ENCODE measurements around the gene EFCAB7.

Gene EFCAB7, protein sequence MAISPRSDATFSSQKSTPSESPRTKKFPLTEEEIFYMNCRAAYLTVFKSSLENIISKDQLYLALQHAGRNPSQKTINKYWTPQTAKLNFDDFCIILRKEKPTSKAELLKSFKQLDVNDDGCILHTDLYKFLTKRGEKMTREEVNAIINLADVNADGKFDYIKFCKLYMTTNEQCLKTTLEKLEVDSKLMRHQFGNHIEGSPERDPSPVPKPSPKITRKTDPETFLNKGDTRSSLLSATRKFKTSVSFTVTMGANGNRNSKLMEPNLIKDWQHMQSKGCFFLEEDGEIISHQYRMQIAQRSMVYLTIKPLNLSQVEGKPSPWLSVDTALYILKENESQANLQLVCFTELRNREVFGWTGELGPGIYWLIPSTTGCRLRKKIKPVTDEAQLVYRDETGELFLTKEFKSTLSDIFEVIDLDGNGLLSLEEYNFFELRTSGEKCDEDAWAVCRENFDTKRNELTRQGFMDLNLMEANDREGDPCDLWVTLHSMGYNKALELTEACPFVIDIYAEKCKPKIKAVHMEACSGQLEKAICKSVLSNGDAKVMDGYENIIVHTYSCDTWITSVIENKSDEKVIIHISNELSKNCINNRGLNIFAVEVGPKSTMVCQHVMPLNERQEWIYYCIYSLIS

DNA sequence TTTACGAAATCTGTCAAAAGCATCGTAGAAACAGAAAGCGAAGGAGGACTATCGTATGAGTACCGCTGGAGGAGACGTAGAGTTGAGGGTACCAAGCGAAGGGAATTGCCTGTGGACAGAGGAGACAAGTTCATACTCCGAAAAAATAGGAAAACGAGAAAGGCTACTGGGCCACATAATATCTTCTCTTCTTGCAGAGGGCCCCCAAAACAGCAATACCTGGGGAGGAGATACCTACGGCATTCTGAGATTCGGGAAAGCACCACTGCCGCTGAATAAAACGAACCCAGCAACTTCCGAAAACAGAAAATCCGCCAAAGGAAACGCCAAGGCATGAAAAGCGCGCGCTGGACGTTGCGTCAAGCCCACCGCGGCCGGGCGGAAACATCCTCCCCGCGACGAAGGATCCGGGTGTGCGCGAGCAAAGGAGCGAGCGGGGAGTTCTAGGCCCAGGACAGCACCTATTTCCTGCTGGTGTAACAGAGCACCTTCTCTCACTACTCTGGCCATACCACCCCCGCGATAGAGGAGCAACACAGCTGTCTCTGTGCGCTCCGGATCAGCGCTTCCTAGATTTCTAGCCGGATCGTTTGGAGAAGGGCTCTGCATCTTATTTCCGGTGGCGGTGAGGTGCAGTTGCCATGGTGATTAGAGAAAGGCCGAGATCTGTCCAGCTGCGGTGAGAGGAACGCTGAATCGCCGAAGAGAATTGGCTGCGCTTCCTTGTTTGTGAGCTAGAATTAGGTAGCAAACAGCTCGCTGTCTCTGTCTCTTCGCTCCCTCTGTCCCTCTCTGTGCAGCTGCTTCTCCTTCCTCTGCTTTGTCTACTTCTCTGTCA, at the start of gene EFCAB7, which contains the start of gene ITGB3BP:
EFCAB7 (plus strand) TSS at position 635 of the 838 bp plus-strand sequence. CDS start 2,048 bp downstream, outside the sequence.
ITGB3BP (minus strand) TSS at position 335 of the 838 bp plus-strand sequence; CDS start at position 243, 92 bp downstream.
- peak; percentile 91 for DNase-seq

DNA sequence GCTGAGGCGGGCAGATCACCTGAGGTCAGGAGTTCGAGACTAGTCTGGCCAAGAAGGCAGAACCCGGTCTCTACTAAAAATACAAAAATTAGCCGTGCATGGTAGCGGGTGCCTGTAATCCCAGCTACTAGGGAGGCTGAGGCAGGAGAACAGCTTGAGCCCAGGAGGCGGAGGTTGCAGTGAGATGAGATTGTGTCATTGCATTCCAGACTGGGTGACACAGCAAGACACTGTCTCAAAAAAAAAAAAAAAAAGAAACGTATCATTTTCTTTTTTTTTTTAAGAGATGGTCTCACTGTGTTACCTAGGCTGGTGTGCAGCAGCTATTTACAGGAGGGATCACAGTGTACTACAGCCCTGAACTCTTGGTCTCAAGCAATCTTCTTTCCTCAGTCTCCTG, 47.6 kb upstream of the EFCAB7 start:
- DNase-seq, result no peak

DNA sequence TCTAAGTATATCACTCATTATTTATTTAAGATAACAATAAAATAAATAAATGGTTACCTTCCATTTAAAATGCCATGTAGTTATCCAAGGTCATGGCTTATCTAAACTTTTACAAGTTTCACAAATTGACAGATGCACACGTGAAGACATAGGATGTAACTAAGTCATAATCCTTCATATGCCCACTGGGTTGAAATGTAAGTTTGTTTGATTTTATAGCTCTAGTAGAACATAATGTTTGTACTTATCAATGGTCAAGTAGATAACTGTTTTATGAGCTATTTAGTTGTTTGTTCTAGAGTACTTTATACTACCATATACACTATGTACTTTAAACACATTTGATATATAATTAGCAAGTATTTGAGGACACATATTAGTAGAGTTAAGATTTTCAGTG, 43.3 kb upstream of the EFCAB7 start:
- no peak for DNase-seq

DNA sequence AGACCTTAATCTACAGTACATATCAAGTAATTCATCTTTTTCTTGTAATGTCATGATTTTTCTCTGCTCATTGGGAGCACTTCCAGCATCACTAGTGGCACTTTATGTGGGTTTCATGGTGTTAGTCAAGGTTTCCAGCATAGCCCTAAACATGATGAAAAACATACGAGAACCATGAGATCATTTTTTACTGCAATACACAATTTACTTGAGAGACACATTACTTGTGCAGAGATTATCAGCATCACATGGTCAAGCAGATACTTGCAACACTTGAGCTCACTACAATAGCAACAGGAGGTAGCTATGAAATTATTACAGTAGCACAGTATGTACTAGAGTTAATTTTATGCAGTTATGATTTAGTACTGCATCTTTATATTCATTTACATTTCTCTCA, 36.7 kb upstream of the EFCAB7 start:
- DNase-seq, result no peak

DNA sequence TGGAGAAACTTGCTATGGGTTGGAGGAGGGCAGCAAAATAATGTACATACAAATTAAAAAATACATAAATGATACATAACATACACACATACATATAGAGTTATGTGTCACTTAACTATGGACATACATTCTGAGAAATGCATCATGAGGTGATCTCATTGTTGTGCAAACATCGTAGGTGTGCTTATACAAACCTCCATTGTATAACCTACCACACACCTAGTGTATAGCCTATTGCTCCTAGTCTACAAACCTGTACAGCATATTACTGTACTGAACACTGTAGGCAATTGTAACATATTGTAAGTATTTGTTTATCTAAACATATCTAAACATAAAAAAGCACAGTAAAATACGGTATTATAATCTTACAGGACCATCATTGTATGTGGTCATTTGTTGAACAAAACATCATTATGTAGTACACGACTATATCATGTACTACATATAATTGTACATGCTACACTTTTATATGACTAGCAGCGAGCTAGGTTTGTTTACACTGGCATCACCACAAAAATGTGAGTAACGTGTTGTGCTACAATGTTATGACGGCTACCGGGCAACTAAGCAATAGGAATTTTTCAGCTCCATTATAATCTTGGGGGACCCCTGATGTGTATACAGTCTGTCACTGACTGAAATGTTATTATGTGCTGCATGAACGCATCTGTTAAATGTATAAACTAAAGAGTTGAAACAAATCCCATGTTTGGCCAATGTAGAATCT, 35.8 kb upstream of the EFCAB7 start:
- DNase-seq, result no peak

DNA sequence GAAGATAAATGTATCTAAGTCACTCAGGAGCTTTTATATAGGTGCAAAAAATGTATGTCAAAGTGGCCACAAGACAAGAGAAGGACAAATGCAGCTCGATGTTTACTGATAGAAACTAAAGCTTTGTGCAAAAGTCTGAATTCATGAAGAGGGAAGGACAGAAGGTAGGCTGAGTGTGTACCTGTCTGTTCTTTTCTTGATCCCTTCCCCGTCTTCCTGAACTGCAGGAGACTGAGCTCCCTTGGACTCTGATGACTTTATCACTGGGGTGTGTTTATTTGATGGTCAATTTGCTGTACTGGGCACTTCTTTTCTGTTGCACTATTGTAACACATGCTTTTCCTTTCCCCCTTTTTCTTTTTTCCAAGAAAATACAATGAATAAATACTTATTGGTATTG, 25.7 kb upstream of the EFCAB7 start:
- DNase-seq, result no peak

DNA sequence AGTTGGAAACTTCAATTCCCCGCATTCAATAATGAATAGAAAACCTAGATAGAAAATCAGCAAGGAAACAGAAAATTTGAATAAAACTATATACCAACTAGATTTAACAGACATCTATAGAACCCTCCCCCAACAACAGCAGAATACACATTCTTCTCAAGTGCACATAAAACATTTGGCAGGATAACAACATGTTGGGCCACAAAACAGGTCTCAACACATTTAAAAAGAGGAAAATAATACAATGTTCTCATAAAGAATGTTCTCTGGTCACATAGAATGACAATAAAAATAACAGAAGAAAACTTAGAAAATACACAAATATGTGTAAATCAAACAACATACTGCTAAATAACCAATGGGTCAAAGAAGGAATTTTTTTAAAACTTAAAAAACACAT, 25.2 kb upstream of the EFCAB7 start:
- no peak for DNase-seq

DNA sequence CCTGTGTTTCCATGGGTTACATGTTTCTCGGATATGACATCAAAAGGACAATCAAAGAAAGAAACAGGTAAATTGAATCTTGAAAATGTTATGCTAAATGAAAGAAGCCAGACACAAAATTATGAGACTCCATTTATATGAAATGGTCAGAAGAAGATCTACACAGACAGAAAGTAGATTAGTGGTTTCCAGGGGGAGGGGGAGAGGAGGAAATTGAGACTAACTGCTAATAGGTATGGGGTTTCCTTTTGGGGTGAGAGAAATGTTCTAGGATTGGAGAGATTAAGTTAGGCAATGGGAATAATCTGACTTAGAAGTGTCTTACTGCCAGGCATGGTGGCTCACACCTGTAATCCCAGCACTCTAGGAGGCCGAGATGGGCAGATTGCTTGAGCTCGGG, 22.1 kb upstream of the EFCAB7 start:
- no peak for DNase-seq

DNA sequence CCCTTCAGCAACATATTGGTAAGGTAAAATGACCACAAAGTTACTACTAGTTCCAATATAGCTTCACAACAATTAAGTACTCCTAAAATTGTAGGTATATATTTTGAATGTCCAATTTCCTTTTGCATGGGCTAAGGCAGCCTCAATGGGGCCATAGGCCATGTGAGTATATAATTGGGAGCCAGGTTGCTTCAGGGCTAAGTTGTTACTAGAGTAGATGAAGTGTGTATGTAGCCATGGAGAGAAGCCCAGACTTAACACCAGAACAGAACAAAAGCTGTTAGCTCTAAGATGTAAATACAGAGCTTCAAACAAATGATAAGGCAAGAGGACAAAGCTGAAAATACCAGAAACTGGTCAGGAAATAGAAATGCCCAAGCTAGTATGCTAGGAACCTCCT, 16.5 kb upstream of the EFCAB7 start:
- DNase-seq, result no peak

DNA sequence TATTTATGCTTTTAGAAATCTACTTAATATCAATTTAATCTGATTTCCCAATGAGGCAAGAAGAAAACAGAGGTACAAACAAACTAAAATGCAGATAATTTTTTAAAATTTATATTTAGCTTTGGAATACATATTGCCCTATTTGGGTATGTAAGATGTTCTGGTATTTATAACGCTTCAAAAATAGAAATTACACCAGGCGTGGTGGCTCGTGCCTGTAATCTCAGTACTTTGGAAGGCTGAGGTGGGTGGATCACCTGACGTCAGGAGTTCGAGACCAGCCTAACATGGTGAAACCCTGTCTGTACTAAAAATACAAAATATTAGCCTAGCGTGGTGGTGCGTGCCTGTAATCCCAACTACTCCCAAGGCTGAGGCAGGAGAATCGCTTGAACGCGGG, 13.6 kb upstream of the EFCAB7 start:
- DNase-seq, result no peak

DNA sequence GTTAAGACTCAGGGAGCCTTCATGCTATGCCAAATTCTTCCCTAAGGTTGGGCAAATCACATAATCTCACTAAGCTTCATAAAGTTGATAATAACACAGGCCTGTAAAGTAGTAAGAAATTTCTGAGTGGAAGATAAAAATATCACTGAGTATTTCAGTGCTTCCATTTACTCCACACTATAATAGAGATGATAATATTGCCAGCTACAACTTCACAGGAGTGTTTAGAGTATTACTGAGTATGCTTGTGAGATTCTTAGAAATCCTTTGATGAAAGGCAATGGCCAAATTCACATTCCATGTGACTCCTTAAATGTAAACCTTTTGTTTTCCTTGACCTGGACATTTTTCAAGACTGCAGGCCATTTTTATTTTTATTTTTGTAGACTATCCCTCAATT, 10.7 kb upstream of the EFCAB7 start:
- no peak for DNase-seq

DNA sequence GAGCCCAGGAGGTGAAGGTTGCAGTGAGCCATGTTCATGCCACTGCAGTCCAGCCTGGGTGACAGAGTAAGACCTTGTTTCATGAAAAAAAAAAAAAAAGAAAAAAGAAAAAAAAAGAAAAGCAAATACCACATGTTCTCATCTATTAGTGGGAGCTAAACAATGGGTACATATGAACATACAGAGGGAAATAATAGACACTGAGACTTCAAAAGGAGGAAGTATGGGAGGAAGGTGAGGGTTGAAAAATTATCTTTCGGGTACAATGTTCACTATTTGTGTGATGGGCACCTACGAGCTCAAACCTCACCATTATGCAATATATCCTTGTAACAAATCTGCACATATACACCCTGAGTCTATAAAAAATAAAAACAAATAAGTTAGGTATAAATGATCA, 6.7 kb upstream of the EFCAB7 start:
- DNase-seq, result no peak

DNA sequence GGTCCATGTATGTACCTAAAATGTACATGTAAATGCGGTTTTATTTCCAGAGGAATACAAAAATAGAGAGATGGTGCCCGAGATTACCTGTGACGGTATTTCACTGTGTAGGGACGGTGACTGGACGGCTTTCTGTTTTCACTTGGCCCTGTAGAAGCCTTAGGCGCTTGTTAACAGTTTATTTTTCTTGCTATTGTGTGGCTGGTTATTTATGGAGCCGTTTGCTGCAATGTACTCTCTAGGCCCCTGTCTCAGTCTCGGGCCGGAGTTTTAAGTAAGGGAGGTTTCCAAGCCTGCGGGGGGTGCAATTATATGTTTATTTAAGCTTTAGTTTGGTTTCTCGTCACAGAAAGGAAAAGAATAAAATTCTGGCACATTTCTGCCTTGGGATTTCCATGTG, 413 bp downstream of the EFCAB7 start:
- DNase-seq, result no peak

DNA sequence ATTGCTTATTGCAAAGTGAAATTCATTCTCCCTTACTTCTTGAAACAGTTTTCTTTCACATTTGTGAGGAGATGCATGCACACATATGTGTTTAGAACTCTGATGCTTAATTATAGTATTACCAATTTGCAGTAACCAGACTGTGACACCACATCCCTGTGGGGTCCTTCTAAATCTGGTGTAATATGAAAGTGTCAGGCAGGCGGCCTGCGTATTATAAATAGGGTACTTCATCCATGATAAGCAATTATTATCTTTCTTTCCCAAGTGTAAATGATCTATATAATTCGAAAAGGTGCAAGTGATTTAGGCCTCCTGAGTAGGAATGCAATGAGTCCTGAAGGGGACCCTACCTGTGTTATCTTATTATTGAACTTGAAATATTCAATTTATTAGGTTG, 876 bp downstream of the EFCAB7 start:
- no peak for DNase-seq

DNA sequence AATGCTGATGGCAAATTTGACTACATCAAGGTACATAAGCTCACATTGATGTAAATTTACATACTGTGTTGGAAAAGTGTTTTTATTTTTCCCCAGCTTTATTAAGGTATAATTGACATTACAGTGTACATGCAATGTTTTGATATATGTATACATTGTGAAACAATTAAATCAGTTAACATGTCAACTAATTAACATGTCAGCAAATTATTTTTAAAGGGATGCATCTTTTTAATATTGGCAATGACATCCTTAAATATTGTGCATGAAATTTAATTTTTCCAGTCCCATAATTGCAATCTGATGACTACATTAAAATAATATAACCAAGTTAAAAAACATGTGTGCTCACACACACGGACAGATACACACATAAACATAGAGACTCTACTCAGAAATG, 9.4 kb downstream of the EFCAB7 start:
- DNase-seq, result no peak

DNA sequence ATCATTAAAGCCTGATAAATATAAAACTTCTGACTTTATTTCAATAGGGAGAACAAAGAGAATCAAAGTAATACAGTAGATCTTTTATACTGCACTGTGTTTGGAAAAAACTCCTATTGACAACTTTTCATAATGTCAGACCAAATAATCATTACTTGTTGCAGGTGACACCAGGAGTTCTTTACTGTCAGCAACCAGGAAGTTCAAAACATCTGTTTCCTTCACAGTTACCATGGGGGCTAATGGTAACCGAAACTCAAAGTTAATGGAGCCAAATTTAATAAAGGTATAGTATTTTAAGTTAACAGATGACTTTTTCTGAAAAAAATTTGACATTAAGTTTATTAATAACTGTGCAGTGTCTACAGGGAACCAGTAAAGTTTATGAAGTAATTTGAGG, 10.6 kb downstream of the EFCAB7 start:
- DNase-seq, result no peak

DNA sequence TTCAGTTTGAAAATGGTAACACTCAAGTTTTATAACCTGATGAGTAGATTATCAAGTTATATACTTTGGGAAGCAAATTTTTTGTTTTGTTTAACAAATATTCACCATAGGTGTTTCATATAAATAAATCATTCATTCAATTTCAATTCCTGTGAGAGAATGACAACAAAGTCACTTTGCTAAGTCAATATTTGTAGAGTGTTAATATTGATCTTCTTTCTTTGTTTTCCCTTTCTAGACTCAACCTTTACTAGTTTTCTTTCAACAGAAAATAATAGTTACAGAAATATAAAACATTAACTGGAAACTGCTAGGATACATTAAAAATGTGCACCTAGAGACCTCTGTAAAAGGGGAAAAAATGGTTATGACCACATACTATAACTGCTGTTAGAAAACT, 11.1 kb downstream of the EFCAB7 start:
- DNase-seq, result no peak

DNA sequence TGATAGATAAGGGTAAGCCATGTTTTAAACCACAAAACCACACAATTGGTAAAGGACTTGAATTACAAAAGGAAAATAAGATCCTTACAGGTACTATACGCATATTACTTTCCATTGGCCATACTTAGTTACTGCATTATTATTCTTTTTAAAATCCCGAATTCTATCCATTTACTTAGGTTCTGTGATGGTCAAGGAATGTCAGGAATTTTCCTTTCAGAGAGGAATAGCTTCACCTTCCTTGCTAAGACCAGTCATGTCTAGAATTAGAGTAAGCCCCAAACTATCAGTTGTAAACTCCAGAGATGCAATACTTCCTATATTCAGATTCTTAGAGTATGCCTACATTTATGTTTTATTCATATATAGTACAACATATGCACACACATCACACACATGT, 13.7 kb downstream of the EFCAB7 start:
- no peak for DNase-seq

DNA sequence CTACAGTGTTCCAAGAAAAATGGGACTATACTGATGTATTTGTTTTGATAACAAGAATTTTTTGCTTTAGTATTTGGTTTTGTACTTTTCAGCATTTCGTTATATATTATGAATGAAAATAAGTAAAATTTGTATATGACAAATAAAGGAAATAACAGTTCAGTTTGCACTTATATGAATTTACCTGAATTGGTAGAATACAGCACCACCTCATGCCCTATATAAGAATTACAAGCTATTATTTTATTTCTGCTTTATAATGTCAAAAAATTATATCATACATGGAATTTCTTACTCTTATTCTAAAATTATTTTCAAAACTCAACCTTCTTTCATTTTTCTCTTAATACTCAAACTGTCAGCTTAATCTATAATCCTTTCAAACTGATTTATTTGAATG, 14.6 kb downstream of the EFCAB7 start:
- no peak for DNase-seq

DNA sequence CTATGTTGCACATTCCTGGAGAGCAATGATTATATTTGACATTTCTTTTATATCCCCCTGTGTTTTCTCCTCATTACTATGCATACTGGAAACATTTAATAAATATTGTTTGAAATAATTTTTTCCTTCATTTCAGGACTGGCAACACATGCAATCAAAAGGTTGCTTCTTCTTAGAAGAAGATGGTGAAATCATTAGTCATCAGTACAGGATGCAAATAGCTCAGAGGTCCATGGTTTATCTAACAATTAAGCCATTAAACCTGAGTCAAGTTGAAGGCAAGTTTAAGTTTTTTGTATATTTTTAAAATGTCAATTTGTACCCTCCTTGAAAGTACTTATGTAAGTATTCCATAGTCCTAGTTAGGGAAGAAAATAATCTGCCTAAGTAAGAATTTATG, 22.5 kb downstream of the EFCAB7 start:
- no peak for DNase-seq

DNA sequence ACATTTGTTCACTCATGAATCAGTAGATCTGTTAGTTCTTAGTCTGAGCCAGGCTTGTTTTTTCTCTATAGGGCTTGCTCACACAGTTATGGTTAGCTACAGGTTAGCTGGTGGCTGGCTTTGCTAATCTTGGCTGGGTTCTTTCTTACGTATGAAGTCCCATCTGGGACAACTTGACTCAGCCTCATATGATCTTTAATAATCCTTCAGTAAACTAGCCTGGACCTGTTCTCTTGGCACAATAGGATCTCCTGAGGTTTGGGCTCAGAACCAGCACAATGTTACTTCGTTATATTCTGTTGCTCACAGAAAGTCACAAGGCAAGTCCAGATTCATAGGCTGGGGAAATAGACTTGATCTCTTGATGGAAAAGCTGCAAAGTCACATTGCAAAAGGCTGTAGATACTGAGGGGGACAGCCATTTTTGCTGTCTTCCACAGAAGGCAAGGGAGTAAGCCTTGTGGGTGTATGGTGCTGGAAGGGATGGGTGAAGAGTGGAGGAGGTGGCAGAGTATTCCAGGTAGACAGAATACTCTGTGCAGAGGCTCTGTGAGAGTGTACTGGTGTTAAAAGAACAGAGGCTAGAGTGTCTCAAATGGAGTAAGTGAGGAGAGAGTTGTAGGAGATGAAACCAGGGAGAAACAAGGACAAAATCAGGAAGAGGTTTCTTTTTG, 24.4 kb downstream of the EFCAB7 start:
- DNase-seq, result no peak

DNA sequence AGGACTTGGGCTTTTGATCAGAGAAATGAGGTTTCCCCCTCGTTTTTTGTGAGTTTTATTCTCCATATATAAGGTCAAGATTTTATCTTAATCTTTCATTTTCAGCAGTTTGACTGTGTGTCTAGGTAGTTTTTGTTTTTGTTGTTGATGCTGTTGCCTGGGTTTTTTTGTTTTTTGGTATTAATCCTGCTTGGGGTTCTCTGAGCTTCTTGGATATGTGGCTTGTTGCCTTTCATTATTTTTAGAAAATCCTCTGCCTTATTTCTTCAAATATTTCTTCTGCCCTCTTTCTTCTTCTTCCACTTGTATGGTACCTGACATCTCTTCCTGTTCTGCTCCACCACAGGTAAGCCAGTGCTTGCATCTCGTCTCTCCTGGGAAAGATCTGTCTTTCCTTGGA, 25.0 kb downstream of the EFCAB7 start:
- DNase-seq, result no peak
